ENCODE results near the gene MUC4. TPM values are rescaled to one million over a fixed set of nuclear protein-coding genes. Genes with fewer than 3 reads are reported as not detected.
"Not testable (repeated sequence)": the region's sequence is repeated elsewhere in the genome, so short reads cannot be mapped to it uniquely, and the experiment has no call there.

MUC4 gene
- total and polyA plus RNA-seq, 7 experiments from 2014 or later: 0.07 to 0.48 TPM; not detected in 5

GRCh38 chr3:195825191-195825588, 13.5 kb upstream of the MUC4 start:
- no peak for DNase-seq
- Mint-ChIP-seq H3K27ac (no peak overlapping the region), H3K4me1 (peaks cover 0 to under 1% (median 0%) of the 10 kb centered on the region in 7 donors), H3K36me3 (no peaks in the 10 kb centered on the region), H3K4me3 (no peak overlapping the region), H3K9me3 (peaks cover 0 to 1% (median 0%) of the 10 kb centered on the region in 11 donors), H3K27me3 (peaks cover 0 to 12% (median 0%) of the 10 kb centered on the region in 5 donors)
- intact Hi-C loops (cut with micrococcal nuclease): no loop called here
- Histone ChIP-seq H3K27ac (ENCODE audit: low read depth, low read length) (no peak overlapping the region), H3K36me3 (ENCODE audit: control insufficient read depth in 2 of 3, insufficient read depth in 3 of 3, low read length in 3 of 3) (no peaks in the 10 kb centered on the region), H3K9me3 (ENCODE audit: control insufficient read depth in 2 of 3, low read length in 3 of 3) (no peaks in the 10 kb centered on the region), H3K4me1 (ENCODE audit: control insufficient read depth in 2 of 2, insufficient read depth in 2 of 2, low read length in 2 of 2) (no peaks in the 10 kb centered on the region), H3K27me3 (ENCODE audit: control insufficient read depth in 2 of 2, insufficient read depth in 2 of 2, low read length in 2 of 2) (no peaks in the 10 kb centered on the region), H3K4me3 (ENCODE audit: low read length) (no peak overlapping the region)
- POLR2A ChIA-PET: no interaction called here
- CTCF ChIA-PET: no interaction called here
- ATAC-seq: no peak

GRCh38 chr3:195824425-195825190, 12.9 kb upstream of the MUC4 start:
- H3K9me3 ChIP-seq (ENCODE audit: control insufficient read depth in 2 of 3, low read length in 3 of 3); intact Hi-C loops (cut with micrococcal nuclease); H3K9me3 Mint-ChIP-seq; H3K4me1 ChIP-seq (ENCODE audit: control insufficient read depth in 2 of 2, insufficient read depth in 2 of 2, low read length in 2 of 2); H3K27ac Mint-ChIP-seq; H3K4me3 ChIP-seq (ENCODE audit: low read length); H3K4me3 Mint-ChIP-seq; H3K36me3 Mint-ChIP-seq; ATAC-seq; H3K4me1 Mint-ChIP-seq; H3K36me3 ChIP-seq (ENCODE audit: control insufficient read depth in 2 of 3, insufficient read depth in 3 of 3, low read length in 3 of 3); H3K27ac ChIP-seq (ENCODE audit: low read depth, low read length); POLR2A ChIA-PET; DNase-seq; CTCF ChIA-PET; H3K27me3 ChIP-seq (ENCODE audit: control insufficient read depth in 2 of 2, insufficient read depth in 2 of 2, low read length in 2 of 2): not testable (repeated sequence)
- H3K27me3 Mint-ChIP-seq: peaks cover 0 to 12% (median 0%) of the 10 kb centered on the region in 5 donors

GRCh38 chr3:195823999-195824398, 12.3 kb upstream of the MUC4 start:
- Mint-ChIP-seq H3K27ac (no peak overlapping the region), H3K4me1 (no peaks in the 10 kb centered on the region), H3K36me3 (no peaks in the 10 kb centered on the region), H3K9me3 (peaks cover 0 to 1% (median 0%) of the 10 kb centered on the region in 11 donors), H3K27me3 (peaks cover 0 to 12% (median 0%) of the 10 kb centered on the region in 5 donors), H3K4me3 (peak overlapping the region in 1 of 10 donors; percentile 7)
- intact Hi-C loops (cut with micrococcal nuclease): no loop called here
- ChIA-PET POLR2A (no interaction called here), CTCF (no interaction called here)
- Histone ChIP-seq H3K27me3 (ENCODE audit: control insufficient read depth in 2 of 2, insufficient read depth in 2 of 2, low read length in 2 of 2) (no peaks in the 10 kb centered on the region), H3K36me3 (ENCODE audit: control insufficient read depth in 2 of 3, insufficient read depth in 3 of 3, low read length in 3 of 3) (no peaks in the 10 kb centered on the region), H3K4me3 (ENCODE audit: low read length) (no peak overlapping the region), H3K9me3 (ENCODE audit: control insufficient read depth in 2 of 3, low read length in 3 of 3) (no peaks in the 10 kb centered on the region), H3K4me1 (ENCODE audit: control insufficient read depth in 2 of 2, insufficient read depth in 2 of 2, low read length in 2 of 2) (no peaks in the 10 kb centered on the region), H3K27ac (ENCODE audit: low read depth, low read length) (no peak overlapping the region)
- DNase-seq (no peak), ATAC-seq (no peak)

- H3K27me3 ChIP-seq (ENCODE audit: control insufficient read depth in 2 of 2, insufficient read depth in 2 of 2, low read length in 2 of 2): no peaks in the 10 kb centered on the region
- Mint-ChIP-seq H3K4me1 (no peaks in the 10 kb centered on the region), H3K36me3 (no peaks in the 10 kb centered on the region), H3K4me3 (no peak overlapping the region), H3K27me3 (peaks cover 0 to 12% (median 0%) of the 10 kb centered on the region in 5 donors), H3K27ac (no peak overlapping the region), H3K9me3 (no peaks in the 10 kb centered on the region)
- CTCF ChIA-PET: no interaction called here
- H3K9me3 ChIP-seq (ENCODE audit: control insufficient read depth in 2 of 3, low read length in 3 of 3): no peaks in the 10 kb centered on the region
- no peak for DNase-seq
- H3K36me3 ChIP-seq (ENCODE audit: control insufficient read depth in 2 of 3, insufficient read depth in 3 of 3, low read length in 3 of 3): no peaks in the 10 kb centered on the region
- no peaks in the 10 kb centered on the region for H3K4me1 ChIP-seq (ENCODE audit: control insufficient read depth in 2 of 2, insufficient read depth in 2 of 2, low read length in 2 of 2)
- intact Hi-C loops (cut with micrococcal nuclease): no loop called here
- H3K4me3 ChIP-seq (ENCODE audit: low read length): no peak overlapping the region
- H3K27ac ChIP-seq (ENCODE audit: low read depth, low read length): no peak overlapping the region
- no peak for ATAC-seq
- POLR2A ChIA-PET: no interaction called here
Observed at GRCh38 chr3:195823280-195823679, 11.6 kb upstream of the MUC4 start.

GRCh38 chr3:195822131-195822696, 10.5 kb upstream of the MUC4 start:
- Mint-ChIP-seq H3K4me3 (no peak overlapping the region), H3K9me3 (no peaks in the 10 kb centered on the region), H3K27ac (no peak overlapping the region), H3K27me3 (peaks cover 0 to 12% (median 0%) of the 10 kb centered on the region in 5 donors), H3K4me1 (peaks cover 0 to 4% (median 0%) of the 10 kb centered on the region in 7 donors), H3K36me3 (no peaks in the 10 kb centered on the region)
- ChIA-PET CTCF (no interaction called here), POLR2A (no interaction called here)
- Histone ChIP-seq H3K4me3 (ENCODE audit: low read length) (no peak overlapping the region), H3K36me3 (ENCODE audit: control insufficient read depth in 2 of 3, insufficient read depth in 3 of 3, low read length in 3 of 3) (no peaks in the 10 kb centered on the region), H3K4me1 (ENCODE audit: control insufficient read depth in 2 of 2, insufficient read depth in 2 of 2, low read length in 2 of 2) (no peaks in the 10 kb centered on the region), H3K27me3 (ENCODE audit: control insufficient read depth in 2 of 2, insufficient read depth in 2 of 2, low read length in 2 of 2) (no peaks in the 10 kb centered on the region), H3K9me3 (ENCODE audit: control insufficient read depth in 2 of 3, low read length in 3 of 3) (no peaks in the 10 kb centered on the region), H3K27ac (ENCODE audit: low read depth, low read length) (no peak overlapping the region)
- no peak for DNase-seq
- no peak for ATAC-seq
- intact Hi-C loops (cut with micrococcal nuclease): no loop called here

GRCh38 chr3:195821403-195822130, 9.8 kb upstream of the MUC4 start:
- intact Hi-C loops (cut with micrococcal nuclease): no loop called here
- H3K9me3 ChIP-seq (ENCODE audit: control insufficient read depth in 2 of 3, low read length in 3 of 3): no peaks in the 10 kb centered on the region
- no peak overlapping the region for H3K27ac ChIP-seq (ENCODE audit: low read depth, low read length)
- DNase-seq: no peak
- H3K36me3 Mint-ChIP-seq: no peaks in the 10 kb centered on the region
- H3K27me3 Mint-ChIP-seq: peaks cover 0 to 12% (median 0%) of the 10 kb centered on the region in 5 donors
- H3K36me3 ChIP-seq (ENCODE audit: control insufficient read depth in 2 of 3, insufficient read depth in 3 of 3, low read length in 3 of 3): no peaks in the 10 kb centered on the region
- H3K4me3 Mint-ChIP-seq: no peak overlapping the region
- no peak for ATAC-seq
- CTCF ChIA-PET: no interaction called here
- no peaks in the 10 kb centered on the region for H3K9me3 Mint-ChIP-seq
- no peak overlapping the region for H3K27ac Mint-ChIP-seq
- H3K4me1 ChIP-seq (ENCODE audit: control insufficient read depth in 2 of 2, insufficient read depth in 2 of 2, low read length in 2 of 2): no peaks in the 10 kb centered on the region
- no peaks in the 10 kb centered on the region for H3K27me3 ChIP-seq (ENCODE audit: control insufficient read depth in 2 of 2, insufficient read depth in 2 of 2, low read length in 2 of 2)
- H3K4me3 ChIP-seq (ENCODE audit: low read length): no peak overlapping the region
- POLR2A ChIA-PET: no interaction called here
- H3K4me1 Mint-ChIP-seq: peaks cover 0 to 8% (median 0%) of the 10 kb centered on the region in 7 donors

Data from naive thymus-derived CD4-positive, alpha-beta T cell (primary cell).